NK-92 (cell line): ENCODE results near the gene SLC9A5.

ENCODE experiments used
- DNase-seq: peaks from one replicate; lab custom pipeline; 2025; ENCODE audit not compliant: unreplicated experiment; lab: John Stamatoyannopoulos, UW

Gene SLC9A5

GRCh38 chr16:67280090-67281015, 31.6 kb downstream of the SLC9A5 start:
- DNase-seq: no peak

- DNase-seq: no peak
Measured at GRCh38 chr16:67281536-67282446, 33.0 kb downstream of the SLC9A5 start.

GRCh38 chr16:67282447-67282805, 33.6 kb downstream of the SLC9A5 start:
- no peak for DNase-seq

DNA sequence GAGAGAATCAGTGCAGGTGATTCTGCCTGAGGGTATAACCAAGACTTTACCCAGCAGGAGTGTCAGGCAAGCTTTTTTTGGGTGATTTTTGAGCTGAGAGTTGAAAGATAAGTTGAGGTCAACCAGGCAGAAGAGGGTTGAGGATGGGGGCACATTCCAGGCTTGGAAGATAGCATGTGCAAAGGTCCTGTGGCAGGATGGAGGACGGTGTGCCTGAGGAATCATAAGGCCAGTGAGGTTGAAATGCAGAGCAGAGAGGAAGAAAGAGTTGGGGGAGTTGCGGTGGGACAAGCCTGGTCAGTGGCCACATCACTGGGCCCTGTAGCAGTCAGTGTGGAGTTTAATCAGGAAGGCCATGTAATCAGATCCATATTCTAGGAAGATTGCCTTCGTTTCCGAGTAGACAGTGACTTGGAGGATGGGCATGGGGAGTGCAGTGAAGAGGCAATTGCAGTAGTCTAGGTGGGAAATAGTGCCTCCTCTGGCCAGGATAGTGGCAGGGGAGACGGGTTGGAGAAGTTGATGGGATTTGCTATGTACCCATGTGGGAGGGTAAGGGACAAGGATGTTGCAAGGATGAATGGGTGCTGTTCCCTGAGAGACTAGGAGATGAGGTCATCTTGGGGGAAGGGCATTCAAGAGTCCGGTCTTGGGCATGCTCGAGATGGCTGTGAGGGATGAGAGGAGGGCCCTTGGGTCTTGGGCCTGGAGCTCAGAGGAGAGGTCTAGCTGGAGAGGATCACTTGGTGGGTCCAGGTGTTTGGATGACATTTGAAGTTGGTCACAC, 34.5 kb downstream of the SLC9A5 start:
- DNase-seq: no peak

DNA sequence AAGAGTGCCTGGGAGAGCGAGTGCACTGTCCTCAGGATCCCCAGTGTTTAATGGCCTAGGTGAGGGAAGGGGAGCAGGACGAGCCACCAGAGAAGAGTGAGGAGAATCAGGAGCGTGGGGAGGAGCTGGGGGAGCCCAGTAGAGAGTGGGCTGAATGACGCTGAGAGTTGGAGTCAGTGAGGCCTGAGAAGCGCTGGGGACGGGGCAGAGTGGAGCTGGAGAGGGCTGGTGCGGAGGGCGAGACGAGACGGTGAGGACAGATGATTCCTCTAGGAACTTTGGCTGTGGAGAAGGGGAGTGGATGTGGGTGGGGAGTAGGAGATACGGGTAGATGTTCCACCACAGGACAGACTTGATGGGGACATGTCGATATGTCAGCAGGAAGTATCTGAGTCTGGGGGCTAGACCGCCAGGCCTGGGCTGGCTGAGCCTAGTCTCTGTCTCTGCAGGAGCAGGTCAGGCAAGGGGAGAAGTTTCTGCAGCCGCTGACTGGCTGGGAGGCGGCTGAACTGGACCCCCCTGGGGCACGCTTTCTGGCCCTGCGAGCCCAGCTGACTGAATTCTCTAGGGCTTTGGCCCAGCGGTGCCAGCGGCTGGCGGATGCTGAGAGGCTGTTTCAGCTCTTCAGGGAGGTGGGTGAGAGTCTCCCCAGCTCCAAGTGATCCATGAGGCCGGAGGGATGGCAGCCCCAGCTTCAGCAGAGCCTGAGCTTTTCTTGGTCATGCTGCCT, 35.2 kb downstream of the SLC9A5 start:
- DNase-seq: no peak

GRCh38 chr16:67284699-67285646, 36.2 kb downstream of the SLC9A5 start:
- DNase-seq: no peak

- DNase-seq: no peak
Measured at GRCh38 chr16:67286441-67287235, 37.9 kb downstream of the SLC9A5 start.

DNA sequence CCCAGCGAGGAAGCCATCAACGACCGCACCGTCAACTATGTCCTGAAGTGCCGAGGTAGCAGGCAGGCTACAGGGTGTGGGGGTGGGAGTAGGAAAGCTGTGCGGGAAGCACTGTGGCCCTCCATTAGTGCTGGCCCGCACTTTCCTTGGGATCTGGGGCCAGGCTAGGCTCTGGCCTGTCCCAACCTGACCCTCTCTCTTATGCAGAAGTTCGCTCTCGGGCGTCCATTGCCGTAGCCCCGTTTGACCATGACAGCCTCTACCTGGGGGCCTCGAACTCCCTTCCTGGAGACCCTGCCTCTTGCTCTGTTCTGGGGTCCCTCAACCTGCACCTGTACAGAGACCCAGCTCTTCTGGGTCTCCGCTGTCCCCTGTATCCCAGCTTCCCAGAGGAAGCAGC, 39.2 kb downstream of the SLC9A5 start:
- no peak for DNase-seq

- no peak for DNase-seq
Measured at GRCh38 chr16:67291461-67291860, 42.7 kb downstream of the SLC9A5 start.

- no peak for DNase-seq
Measured at GRCh38 chr16:67294171-67294757, 45.5 kb downstream of the SLC9A5 start.

- no peak for DNase-seq
Measured at GRCh38 chr16:67294938-67295361, 46.2 kb downstream of the SLC9A5 start.

GRCh38 chr16:67296420-67296819, 47.6 kb downstream of the SLC9A5 start:
- no peak for DNase-seq

DNA sequence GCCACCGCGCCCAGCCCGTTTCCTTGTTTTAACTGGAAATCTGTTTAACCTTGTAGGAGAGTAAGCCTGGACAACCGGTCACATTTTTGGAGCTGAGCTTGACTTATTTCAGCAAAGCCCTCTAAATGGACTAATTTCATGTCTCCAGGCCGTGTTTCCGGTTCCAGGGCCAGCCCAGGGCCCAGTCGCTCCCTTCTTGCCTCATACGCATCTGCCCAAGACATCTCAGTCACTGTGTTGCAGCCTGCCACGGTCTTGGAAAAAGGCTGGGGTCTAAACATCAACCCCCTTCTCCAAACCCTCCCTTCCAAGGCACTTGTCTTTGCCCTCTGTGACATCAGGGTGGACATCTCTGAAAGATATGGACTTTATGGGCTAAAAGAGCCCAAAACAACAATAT, 49.5 kb downstream of the SLC9A5 start:
- no peak for DNase-seq

DNA sequence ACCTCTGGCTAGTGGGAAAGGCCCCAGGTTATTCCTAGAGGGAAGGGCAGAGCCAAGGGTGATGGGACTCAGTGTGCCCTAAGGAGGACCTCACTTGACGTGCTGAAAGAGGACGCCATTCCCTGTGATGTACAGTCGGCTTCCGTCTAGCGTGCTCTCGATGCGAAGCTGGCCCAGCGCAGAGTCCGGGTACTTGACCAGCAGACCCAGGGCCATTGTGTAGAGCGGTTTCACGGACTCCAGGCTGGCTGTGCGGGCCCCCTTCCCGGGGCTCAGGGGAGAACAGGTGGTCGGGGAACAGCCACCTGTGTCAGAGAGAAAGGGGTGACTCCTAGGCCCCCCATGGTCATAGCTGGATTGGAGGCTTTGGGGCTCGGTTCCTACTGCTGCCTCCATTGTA, 50.5 kb downstream of the SLC9A5 start:
- no peak for DNase-seq

DNA sequence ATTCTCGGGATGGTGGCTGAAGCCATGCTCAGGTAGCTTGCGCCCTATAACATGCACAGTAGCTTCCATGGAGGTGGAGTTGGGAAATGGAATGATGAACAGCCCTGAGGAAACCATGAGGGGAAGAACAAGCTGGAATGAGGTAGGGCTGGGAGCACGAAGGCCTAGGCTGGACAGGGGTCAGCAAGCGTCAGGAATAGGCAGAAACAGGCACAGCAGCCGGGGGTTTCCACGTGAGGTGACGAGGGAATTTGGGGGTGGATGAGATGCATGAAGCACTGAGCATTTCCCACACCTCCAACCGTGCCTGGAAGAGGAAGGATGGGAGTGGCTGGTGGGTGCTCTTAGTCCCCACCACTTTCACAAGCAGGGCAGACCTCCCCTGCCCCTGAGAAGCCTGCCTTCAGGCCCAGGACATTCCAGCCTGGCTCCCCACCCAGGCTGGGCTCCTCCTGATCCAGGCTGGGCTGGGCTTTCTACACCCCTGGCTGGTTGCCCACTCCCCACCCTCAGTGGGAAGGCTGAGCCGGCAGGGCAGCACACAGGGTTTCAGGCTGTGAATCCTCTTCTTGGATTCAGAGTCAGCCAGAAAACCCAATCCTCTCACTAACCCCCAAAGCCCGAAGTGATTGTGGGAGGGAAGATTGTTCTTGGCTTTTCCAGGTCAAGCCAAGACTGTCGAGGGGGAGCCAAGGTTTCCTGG, 52.5 kb downstream of the SLC9A5 start:
- DNase-seq: no peak

DNA sequence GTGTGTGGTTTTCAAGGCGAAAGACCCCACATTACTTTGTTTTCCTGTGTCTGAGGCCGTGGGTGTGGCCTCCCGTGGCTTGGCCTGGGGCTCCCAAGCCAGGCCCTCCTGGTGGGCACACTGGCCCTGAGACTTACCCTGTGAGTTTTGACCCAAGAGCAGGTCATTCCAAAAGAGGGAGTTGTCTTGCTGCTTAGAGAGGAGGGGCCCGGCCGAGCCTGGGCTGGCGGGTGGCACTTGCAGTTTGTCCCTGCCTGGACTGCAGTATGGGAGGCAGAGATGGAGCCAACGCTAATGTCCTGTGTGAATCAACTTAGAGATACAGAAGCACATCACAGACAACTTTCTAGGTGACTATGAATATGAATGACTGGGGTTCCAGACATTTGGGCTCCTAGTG, 53.3 kb downstream of the SLC9A5 start:
- DNase-seq: no peak

DNA sequence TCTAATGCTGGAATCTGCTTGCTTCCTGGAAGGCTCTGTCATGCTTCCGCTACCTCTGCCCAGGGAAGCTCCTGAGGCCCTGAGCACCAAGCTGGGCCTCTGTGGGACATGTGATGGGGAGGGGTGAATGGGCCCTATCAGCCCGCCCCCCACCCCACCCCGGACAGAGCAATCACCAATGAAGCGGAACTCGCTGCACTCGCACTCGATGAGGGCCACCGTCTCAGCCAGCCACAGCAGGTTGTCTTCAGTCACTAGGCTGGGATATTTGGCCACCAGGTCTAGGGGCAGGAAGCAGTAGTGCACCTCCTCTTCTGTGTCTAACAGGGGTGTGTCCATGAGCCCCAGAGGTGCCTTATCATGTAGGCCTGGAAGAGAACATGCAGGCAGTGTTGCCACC, 54.2 kb downstream of the SLC9A5 start:
- DNase-seq: no peak

GRCh38 chr16:67304020-67304419, 55.2 kb downstream of the SLC9A5 start:
- DNase-seq: no peak
